ENCODE measurements around the gene FCN1.

FCN1 gene

DNA sequence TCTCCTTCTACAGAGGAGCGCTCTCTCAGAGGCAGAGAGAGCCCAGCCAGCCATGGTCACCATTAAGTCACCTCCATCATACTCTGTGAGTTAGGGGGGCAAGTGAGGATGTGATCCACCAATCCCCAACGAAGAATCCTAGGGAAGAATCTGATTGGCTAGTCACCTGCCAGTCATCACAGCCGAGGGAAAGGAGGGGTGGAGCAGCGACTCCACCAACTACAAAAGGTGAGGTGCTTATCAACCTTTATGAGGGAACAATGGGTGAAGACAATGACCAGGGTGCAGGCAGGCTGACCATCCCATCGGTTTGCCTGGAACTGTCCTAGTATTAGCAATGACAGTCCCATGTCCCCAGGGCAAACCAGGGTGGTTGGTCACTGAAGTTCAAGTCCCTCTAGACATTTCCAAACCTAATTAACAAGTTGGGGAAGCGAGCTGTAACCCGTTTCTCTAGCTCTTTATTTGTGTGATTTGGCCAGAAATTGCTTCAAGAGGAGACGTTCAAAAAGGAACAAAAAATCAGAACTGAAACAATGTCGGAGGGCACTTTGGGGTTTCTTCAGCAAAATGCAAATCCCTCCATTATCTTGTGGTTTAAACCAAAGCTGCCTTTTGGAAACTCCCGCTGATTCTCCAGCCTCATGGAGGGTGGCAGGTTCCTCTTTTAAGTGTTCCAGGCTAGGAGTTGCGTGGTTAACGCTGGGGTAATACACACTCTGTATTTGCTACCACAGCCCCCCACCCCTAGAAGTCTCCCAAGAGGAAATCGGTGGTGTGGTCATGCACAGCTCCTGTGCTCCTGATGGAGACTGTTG, 18.8 kb upstream of the FCN1 start:
- no peak for DNase-seq

DNA sequence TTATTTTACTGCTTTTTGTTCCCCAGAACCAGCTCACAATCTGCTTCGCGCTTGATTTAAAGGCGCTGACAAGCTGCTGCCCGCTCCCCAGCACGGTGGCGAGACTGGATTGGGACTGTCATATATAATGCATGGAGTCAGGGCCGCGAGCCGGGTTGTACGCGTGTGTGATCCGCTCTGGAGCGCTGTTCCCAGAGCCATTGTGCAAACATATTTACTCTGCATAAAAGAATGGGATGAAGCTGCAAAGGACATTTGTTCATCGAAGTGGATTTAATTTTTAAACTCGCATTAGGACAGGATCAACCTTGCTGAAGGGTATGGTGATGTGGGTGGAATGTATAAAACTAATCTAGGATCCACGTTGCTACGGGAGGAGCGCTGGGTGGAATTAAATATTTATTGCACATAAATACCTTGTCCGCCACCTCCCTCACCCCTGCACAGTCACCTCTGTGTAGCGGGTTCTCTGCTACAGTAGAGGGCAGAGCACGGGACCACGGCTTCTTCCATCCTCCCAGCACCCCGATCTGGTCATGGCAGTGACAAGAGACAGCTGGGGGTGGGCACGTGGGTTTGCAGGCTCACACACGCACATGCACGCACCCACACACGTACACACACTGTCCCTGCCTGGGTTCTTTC, 18.1 kb upstream of the FCN1 start:
- DNase-seq: no peak

GRCh38 chr9:134935056-134935640, 17.4 kb upstream of the FCN1 start:
- no peak for DNase-seq

DNA sequence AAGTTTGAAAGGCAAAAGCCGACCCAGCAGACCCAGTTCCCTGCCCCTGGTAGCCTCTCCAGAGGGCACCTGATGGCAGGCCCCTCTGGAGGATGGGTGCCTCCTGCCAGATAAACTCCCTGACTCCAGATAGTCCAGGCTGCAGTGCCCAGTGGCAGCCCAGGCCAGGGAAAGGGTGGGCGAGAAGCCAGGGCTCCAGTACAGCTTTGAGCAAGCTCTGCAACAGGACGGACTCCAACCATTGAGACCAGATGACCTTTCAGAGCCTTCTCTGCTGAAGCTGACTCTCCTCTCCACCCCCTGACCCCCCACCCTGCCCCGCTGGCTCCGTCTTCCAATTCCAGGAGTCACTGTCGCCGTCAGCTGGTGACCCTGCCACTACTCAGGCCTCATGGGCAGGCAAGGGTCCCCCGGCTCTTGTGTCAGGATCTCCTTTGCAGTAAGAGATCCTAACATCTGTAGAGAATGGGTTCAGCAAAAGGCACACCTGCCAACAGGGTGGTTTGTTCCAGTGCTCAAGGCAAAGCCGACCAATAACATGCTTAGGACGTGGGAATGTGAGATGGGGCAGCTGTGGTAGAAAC, 15.5 kb upstream of the FCN1 start:
- DNase-seq: no peak

DNA sequence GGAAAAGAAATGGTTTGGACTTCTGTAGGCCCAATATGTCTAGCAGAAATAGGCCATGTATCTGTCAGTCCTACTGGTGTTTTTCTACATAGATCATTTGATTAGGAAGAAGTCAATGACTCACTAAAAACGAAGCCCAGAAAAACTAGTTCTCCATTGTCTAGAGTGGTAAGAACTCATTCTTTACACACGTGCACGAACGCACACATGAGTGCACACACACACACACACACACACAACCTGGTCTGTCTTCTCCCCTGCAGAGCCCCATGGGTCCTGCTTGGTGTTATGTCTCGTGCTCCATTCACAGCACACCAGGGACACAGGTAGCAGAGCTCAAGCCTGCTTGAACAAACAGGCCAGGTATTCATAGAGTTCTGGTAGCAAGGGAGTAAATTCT, 14.9 kb upstream of the FCN1 start:
- DNase-seq: no peak

GRCh38 chr9:134932171-134932570, 14.5 kb upstream of the FCN1 start:
- DNase-seq: no peak

DNA sequence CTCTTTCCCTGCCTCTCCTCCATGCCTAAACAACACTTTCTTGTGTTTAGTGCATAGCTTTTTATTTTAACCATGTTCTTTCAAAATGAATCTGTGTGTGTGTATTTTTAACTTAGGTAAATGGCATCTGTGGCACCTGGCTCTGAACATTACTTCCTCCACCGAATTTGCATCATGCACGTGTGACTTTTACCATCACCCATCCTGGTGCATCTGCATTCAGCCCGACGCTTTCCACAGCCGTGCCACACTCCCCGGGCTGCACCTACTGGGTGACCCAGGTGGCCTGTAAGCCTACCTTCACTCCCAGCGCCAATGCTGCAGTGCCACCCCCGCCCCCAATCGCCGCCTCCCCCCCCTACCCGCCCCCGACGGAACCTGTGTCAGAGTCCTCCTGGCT, 12.7 kb upstream of the FCN1 start:
- no peak for DNase-seq

DNA sequence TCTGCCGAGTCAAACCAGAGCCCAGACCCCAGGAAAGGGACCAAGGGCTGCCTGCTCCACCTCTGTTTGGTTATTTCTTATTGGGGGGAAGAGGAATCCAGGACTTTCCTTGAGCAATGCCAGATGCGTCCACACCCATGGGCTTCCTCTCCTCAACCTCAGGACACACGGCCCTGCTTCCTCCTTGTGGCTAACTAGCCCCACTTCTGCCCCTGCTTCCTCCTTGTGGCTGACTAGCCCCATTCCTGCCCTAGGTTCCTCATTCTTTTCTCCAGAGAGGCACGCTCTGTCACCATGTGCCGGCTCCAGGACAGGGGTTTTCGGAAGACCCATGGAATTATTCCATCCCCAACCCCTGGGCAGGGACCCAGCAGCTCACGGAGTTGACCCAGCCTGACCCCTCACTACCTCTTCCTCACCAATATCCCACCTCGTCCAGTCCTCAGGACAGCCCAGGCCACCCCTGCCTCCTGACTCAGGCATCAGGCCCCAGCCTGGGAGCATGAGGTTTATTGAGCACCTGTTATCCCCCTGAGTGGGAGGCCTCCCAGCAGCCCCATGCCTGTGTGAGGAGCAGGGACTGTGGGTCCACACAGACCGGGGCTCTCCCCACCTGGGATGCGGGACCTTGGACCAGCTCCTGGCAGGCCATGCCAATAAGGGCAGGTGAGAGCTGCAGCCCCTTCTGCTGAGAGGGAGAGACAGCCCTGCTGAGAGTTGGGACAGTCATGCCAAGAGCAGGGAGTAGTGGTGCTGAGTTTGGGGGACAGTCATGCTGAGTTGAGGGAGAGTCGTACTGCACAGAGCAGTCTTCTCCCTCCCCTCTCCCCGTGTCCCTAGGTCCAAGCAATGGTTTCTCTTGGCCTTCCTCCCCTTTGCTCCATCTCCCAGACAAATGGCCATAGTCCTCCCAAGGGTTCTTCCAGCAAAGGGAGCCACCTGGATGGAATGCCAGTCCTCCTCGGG, 11.8 kb upstream of the FCN1 start:
- no peak for DNase-seq

- peak; percentile 7 for DNase-seq
Observed at GRCh38 chr9:134928436-134929192, 10.9 kb upstream of the FCN1 start.

DNA sequence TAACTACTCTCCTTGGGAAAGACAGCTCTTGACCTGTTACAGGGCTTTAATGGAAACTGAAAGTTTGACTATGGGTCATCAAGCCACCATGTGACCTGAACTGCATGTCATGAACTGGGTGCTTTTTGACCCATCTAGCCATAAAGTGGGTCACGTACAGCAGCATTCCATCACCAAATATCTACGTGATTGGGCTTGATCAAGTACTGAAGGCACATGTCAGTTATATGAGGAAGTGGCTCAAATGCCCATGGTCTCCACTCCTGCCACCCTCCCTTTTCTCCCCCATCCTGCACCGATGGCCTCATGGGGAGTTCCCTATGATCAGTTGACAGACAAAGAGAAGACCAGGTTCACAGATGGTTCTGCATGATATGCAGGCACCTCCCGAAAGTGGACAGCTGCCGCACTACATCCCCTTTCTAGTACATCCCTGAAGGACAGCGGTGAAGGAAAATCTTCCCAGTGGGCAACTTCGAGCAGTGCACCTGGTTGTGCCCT, 7.3 kb upstream of the FCN1 start:
- DNase-seq: peak; percentile 14

- peak; percentile 10 for DNase-seq
Observed at GRCh38 chr9:134923466-134923865, 5.8 kb upstream of the FCN1 start.

GRCh38 chr9:134922932-134923240, 5.2 kb upstream of the FCN1 start:
- peak; percentile 10 for DNase-seq

- DNase-seq: peak; percentile 21
Observed at GRCh38 chr9:134922066-134922931, 4.6 kb upstream of the FCN1 start.

- peak; percentile 3 for DNase-seq
Observed at GRCh38 chr9:134919303-134919702, 1.6 kb upstream of the FCN1 start.

DNA sequence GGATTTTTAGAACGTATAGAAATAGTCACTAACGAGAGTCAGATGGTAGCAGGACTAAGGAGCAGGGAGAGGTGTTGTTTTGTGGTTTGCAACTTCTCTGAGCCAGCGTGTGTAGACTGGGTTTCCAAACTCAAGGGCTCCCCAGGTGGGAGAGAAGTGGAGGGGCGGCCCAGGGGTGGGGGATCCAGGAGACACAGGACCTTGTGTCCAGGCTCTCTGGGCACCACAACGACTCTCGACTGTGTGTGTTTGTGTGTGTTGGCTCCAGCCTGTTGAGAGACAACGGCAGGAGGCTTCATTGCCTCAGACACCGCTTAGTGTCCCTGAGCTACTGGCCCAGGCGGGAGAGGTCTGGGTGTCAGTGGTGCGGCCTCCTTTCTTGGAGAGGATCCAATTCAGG, 934 bp upstream of the FCN1 start:
- peak; percentile 2 for DNase-seq

DNA sequence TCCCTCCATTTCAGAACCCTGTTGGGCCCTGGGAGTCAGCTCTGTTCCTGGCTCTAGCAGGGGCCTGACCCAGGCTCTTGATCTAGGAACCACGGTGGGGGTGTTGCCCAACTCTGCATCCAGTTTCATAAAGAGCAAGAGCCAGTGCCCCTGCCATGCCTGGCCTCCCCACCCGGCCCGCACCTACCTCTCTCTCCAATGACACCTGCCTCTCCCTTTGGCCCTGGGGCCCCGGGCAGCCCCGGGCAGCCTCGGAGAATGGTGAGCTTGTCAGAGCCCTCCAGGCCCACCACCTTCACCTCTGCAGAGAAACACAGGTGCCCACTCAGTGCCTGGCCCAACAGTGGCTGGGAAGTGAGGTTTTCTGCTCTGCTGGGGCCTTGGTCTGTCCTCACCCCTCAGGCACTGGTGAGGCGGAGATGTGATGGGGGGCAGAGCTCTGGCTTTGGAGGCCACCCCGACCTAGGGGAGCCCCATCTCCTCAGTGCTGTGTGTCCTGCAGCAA, 1.5 kb downstream of the FCN1 start:
- DNase-seq: peak; percentile 14

DNA sequence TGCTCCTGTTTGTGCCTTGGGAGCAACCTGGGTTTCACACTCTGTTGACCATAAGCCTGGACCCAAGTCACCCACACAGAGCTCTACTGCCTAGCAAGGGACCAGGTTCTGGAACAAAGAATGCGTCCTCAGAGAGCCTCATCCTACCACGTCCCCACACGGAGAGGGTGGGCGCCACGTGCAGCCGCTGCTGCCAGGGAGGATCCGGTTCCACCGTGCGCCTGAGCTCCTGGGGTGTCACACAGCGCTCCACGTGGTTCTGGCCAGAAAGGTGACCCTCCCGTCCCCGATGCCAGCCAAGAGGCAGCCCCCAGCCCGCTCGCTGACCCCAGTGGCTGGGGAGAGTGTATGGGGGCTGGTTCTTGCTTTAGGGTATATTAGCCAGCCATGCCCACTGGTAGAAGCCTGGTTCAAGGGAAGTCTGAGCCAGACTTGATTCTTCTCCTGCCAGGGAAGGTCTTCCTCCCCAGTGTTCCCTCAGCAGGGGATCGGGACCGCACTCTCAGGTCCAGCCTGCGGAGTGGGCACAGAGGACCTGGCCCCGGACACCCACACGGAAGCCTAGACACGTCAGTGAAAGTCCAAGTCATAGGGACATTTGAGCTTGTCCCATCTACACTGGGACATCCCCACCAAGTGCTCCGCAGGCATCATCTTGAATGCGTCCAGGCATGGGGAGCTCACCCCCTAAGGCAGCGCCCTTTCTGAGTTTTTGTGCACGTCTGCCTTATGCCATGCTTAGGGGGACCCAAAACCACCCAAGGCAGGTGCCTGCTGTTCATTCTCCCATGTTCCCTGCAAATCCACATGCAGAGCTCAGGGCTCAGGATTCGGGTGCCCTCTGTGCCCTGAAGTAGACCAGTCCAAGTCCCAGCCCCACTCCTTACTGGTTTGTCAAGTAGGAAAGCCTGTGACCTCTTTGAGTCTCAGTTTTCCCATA, 2.4 kb downstream of the FCN1 start:
- DNase-seq: peak; percentile 5

- DNase-seq: peak; percentile 2
Observed at GRCh38 chr9:134914501-134914834, 3.2 kb downstream of the FCN1 start.

- peak; percentile 11 for DNase-seq
Observed at GRCh38 chr9:134913713-134914500, 3.8 kb downstream of the FCN1 start.

All from right hindlimb (tissue), 1 donor.